HCT116 (cell line): Measurements from ENCODE around the gene IPCEF1. TPM values are rescaled to one million over a fixed set of nuclear protein-coding genes. Genes with fewer than 3 reads are reported as not detected.

Experiments
- total RNA-seq: library from RNA; stranded (reverse); gene quantifications from one replicate; pipeline ENCODE4 v1.2.1, GENCODE V29; 2021; ENCODE audit not compliant: unreplicated experiment

Gene IPCEF1
- total RNA-seq, 1 experiment from 2014 or later: 0.32 TPM

Other genes starting within 250 kb of the IPCEF1 start
- gene CNKSR3, start 153.9 kb upstream of the IPCEF1 start, total RNA-seq: 15.4 TPM